Coronary artery (tissue), 2 donors: ENCODE measurements around the gene CD2AP.
A peak's percentile ranks its signal among the peaks of the same experiment; 100 is the strongest.
"Not testable (repeated sequence)": the region's sequence is repeated elsewhere in the genome, so short reads cannot be mapped to it uniquely, and the experiment has no call there.

Experiments
- DNase-seq: peaks from one replicate; pipeline ENCODE4 v3.0.0-alpha.2; 2017; ENCODE audit warnings: low spot score
- H3K27ac ChIP-seq, 2 donors: fragments of 200-600 bp; sonication (generic); one replicate each; pipeline ENCODE4 v1.5.1; 2016 to 2019
- H3K4me3 ChIP-seq: fragments of 200-600 bp; sonication (generic); 2 replicates; pipeline ENCODE4 v1.5.1; 2016; ENCODE audit warnings: mild to moderate bottlenecking, moderate library complexity
- TF ChIP-seq, protein P1 (sequence below): fragments of 200-600 bp; sonication (generic); IDR thresholded peaks from one replicate; pipeline ENCODE4 v1.5.1; 2019; ENCODE audit warnings: antibody characterized with exemption

The CD2AP gene

DNA sequence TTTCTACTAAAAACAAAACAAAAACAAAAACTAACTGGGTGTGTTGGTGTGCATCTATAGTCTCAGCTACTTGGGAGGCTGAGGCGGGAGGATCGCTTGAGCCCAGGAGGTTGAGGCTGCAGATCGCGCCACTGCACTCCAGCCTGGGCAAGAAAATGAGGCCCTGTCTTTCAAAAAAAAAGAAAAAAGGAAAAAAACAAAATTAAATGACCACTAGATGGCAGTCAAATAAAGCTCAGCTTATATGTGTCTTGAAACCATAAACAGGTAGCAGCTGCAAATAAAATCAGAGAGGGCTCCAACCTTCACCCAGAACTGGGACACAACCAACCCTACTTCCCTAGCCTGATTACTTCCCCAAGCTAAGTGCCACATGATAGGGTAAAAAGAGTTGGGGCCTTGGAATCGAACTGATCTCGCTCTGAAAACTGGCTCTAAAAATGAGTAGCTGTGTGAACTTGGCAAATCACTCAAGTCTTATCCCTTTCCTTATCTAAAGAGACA, 153.7 kb downstream of the CD2AP start:
- no peak for DNase-seq
- Histone ChIP-seq H3K4me3 (no peak overlapping the region), H3K27ac (peak overlapping the region in 1 of 2 donors; percentile 24)
- TF ChIP-seq, protein P1, sequence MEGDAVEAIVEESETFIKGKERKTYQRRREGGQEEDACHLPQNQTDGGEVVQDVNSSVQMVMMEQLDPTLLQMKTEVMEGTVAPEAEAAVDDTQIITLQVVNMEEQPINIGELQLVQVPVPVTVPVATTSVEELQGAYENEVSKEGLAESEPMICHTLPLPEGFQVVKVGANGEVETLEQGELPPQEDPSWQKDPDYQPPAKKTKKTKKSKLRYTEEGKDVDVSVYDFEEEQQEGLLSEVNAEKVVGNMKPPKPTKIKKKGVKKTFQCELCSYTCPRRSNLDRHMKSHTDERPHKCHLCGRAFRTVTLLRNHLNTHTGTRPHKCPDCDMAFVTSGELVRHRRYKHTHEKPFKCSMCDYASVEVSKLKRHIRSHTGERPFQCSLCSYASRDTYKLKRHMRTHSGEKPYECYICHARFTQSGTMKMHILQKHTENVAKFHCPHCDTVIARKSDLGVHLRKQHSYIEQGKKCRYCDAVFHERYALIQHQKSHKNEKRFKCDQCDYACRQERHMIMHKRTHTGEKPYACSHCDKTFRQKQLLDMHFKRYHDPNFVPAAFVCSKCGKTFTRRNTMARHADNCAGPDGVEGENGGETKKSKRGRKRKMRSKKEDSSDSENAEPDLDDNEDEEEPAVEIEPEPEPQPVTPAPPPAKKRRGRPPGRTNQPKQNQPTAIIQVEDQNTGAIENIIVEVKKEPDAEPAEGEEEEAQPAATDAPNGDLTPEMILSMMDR: peak; percentile 40

- Histone ChIP-seq H3K4me3 (no peak overlapping the region), H3K27ac (peak overlapping the region in 1 of 2 donors; percentile 24)
- no peak for DNase-seq
- TF ChIP-seq, protein P1: no peak
Observed at GRCh38 chr6:47631797-47632196, 154.2 kb downstream of the CD2AP start.

GRCh38 chr6:47633141-47633540, 155.6 kb downstream of the CD2AP start:
- TF ChIP-seq, protein P1: no peak
- H3K4me3 ChIP-seq: no peak overlapping the region
- DNase-seq: no peak
- H3K27ac ChIP-seq: peak overlapping the region in 1 of 2 donors; percentile 70

DNA sequence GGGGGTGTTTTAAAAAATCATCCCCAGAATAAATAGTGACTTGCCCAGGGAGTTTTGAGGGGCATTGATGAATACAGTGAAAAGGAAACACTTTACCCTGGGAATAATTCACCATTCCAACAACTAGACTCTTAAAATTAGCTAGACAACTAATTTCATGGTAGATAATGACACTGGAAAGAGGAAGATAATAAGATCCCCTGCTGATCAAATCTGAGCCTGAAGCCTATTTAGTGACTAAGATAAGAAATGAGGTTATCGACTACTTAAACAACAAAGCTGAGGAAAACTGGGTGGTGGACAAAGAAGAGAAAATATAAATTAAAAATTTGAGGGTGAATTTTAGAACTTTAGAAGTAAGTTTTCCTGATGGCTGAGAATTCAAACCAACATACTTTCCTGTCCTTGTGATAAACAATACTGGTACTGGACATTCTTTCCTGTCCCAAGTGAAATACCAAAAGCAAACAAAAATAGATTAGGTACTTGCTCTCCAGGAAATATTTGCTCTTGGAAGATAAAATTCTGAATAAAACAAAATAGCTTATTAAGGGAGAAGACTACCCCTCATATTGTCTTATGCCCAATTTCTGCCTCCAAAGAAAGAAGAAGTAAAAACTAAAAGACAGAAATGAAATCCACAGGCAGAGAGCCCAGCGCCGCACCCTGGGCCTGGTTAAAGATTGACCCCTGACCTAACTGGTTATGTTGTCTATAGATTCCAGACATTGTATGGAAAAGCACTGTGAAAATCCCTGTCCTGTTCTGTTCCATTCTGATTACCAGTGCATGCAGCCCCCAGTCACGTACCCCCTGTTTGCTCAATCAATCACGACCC, 156.8 kb downstream of the CD2AP start:
- H3K4me3 ChIP-seq: no peak overlapping the region
- no peak for DNase-seq
- peak overlapping the region in 1 of 2 donors; percentile 70 for H3K27ac ChIP-seq
- TF ChIP-seq, protein P1: no peak

DNA sequence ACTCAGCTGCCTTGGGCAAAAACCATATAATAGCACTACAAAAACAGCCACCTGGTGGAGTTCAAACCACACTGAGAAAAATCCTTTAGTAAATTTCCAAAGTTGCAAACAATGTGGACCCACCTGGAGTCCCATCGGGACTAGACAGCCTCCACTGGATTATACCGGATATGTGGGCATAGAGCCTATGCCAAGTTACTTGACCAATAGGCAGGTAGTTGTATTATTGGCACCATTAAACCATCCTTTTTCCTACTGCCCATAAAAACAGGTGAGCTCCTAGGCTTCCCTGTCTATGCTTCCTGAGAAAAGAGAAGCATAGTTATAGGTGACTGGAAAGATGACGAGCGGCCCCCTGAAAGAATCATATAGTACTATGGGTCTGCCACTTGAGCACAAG, 169.1 kb downstream of the CD2AP start:
- no peak for DNase-seq
- no peak overlapping the region for H3K27ac ChIP-seq
- H3K4me3 ChIP-seq: no peak overlapping the region
- TF ChIP-seq, protein P1: no peak

- no peak for DNase-seq
- Histone ChIP-seq H3K4me3 (no peak overlapping the region), H3K27ac (no peak overlapping the region)
- TF ChIP-seq, protein P1: no peak
Observed at GRCh38 chr6:47647188-47647587, 169.6 kb downstream of the CD2AP start.

DNA sequence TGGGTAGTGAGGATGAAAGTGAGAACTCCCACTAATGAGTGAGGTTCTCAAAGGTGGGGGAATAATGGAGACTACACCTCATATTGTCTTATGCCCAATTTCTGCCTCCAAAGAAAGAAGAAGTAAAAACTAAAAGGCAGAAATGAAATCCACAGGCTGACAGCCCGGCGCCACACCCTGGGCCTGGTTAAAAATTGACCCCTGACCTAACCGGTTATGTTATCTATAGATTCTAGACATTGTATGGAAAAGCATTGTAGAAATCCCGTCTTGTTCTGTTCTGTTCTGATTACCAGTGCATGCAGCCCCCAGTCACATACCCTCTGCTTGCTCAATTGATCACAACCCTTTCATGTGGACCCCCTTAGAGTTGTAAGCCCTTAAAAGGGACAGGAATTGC, 170.0 kb downstream of the CD2AP start:
- not testable (repeated sequence) for H3K27ac ChIP-seq, DNase-seq, H3K4me3 ChIP-seq
